ENCODE results near the gene ADAT2. TPM values are rescaled to one million over a fixed set of nuclear protein-coding genes. Genes with fewer than 3 reads are reported as not detected.

ADAT2 gene
- total RNA-seq, 5 donors from 2014 or later (not counting 1 experiment from before 2014, with no cell fraction given), result 15.8 to 22.8 (median 19.3) TPM

DNA sequence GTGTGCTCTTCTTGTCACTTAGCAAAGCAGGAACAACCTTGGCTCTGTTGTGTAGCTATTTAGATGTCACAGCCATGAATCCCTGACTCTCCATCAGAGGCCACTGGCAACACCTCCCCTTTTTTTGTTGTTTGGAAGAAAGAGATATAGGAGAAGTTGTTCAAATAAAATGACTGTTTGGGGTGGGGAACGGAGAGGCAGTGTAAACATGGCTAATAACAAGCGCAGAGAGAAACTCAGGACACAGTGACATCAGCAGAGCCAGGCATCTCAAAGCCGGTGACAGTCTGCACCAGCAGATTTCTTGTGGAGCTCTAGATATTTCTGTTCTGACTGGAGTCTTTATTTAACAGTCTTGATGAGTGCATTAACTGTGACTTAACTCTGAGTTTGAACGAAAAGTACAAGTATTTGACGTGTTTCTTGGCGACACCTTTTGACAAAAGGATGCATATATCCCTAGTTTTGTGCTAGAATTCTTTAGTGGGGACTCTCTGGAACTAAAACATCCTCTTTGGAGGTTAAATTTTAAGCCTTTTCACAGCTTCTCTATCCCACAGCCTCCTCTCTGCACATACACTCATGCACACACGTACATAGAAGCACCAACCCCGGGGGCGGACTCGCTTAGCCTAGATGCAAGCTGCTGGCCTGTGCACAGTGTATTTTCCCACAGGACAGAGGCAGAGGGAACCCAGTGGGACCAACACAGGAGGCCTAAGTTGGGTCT, 53.8 kb downstream of the ADAT2 start:
- DNase-seq (peak in 2 of 35 experiments; percentile 5), ATAC-seq (replicated peaks in 1 of 4) (no peak)
- WGBS (ENCODE audit: insufficient coverage), result 76% methylated on average over 10 of the region's 10 CpGs
- POLR2A ChIA-PET, result interaction anchor here in 1 of 2 donors (1.4 kb wide), 1 partner anchor 21 kb away, joined by 4 read pairs; no protein-coding TSS in a partner anchor
- peaks cover 20 to 39% (median 25%) of the 10 kb centered on the region in 3 donors for H3K4me1 Mint-ChIP-seq
- H3K9me3 Mint-ChIP-seq, result no peaks in the 10 kb centered on the region
- no peaks in the 10 kb centered on the region for H3K36me3 Mint-ChIP-seq
- Histone ChIP-seq H3K27ac (ENCODE audit: low read length) (peak overlapping the region; percentile 52), H3K4me3 (ENCODE audit: control insufficient read depth in 1 of 2, extremely low read depth in 1 of 2, low read length in 1 of 2) (peak overlapping the region in 1 of 2 donors; percentile 4), H3K36me3 (ENCODE audit: control insufficient read depth in 2 of 2, extremely low read depth in 1 of 2, insufficient read depth in 1 of 2, low read length in 1 of 2) (no peaks in the 10 kb centered on the region), H3K9me3 (no peaks in the 10 kb centered on the region), H3K27me3 (replicated peaks in 1 of 2; ENCODE audit: control insufficient read depth in 2 of 2, extremely low read depth in 1 of 2, insufficient read depth in 2 of 2, low read length in 1 of 2) (no peaks in the 10 kb centered on the region), H3K4me1 (ENCODE audit: control insufficient read depth in 1 of 2, extremely low read depth in 1 of 2, insufficient read depth in 2 of 2, low read length in 2 of 2) (peaks cover 12 to 36% of the 10 kb centered on the region in 2 experiments)
- CTCF ChIA-PET, result interaction anchor here in 1 of 2 donors (0.6 to 1.2 kb wide), 4 partner anchors 9 to 830 kb away, joined by 3 to 4 read pairs (median 3); no protein-coding TSS in a partner anchor
- H3K27me3 Mint-ChIP-seq, result no peaks in the 10 kb centered on the region
- H3K27ac Mint-ChIP-seq, result no peak overlapping the region
- no peak overlapping the region for H3K4me3 Mint-ChIP-seq

DNA sequence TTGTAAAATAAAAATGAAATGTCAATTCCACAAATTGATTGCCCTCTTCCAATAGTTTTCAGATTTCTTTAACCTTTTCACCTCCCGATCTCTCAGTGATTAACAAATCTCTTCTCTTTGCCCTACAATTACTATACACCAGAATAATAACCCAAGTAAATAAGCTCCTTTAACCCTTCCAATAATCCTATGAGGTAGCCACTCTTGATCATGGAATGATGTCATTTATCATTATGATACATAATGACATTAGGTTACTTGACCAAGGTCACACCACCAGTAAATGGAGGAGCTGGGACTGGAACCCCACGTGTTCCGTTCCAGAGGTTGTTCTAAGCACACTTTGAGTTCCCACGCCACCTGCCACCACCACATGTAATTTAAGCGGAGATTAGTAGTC, 54.8 kb downstream of the ADAT2 start:
- CTCF ChIA-PET, result interaction anchor here in 1 of 2 donors (0.6 to 0.9 kb wide), 2 partner anchors 649 to 829 kb away, joined by 4 to 6 read pairs; no protein-coding TSS in a partner anchor
- H3K27ac Mint-ChIP-seq, result no peak overlapping the region

DNA sequence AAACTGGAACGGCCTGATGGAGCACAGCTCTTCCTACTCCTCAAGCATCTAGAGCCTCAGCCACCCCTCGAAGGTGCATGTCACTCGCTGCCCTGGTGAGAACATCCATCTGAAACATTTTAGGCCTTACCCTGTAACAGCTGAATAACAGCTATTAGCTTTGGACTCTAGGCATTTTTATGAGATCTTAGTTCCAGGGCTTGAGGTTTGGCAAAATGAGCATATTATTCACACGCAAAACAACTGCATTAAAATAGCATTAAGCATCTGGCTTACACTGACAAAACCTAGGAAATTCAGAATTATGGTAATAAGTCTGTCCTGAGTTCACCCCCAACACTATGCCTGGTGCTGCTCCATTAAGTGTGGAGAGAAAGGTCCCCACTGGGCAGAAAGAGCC, 56.1 kb downstream of the ADAT2 start:
- no peaks in the 10 kb centered on the region for H3K36me3 ChIP-seq (ENCODE audit: control insufficient read depth in 2 of 2, extremely low read depth in 1 of 2, insufficient read depth in 1 of 2, low read length in 1 of 2)
- H3K4me1 Mint-ChIP-seq, result peaks cover 0 to 18% (median 7%) of the 10 kb centered on the region in 3 donors
- WGBS (ENCODE audit: insufficient coverage), result 100% methylated on average over 1 of the region's 4 CpGs
- H3K27ac Mint-ChIP-seq, result no peak overlapping the region
- H3K4me3 Mint-ChIP-seq, result no peak overlapping the region
- POLR2A ChIA-PET, result no interaction called here
- peaks cover 0 to 22% of the 10 kb centered on the region in 2 experiments for H3K4me1 ChIP-seq (ENCODE audit: control insufficient read depth in 1 of 2, extremely low read depth in 1 of 2, insufficient read depth in 2 of 2, low read length in 2 of 2)
- DNase-seq (no peak), ATAC-seq (replicated peaks in 1 of 4) (no peak)
- no peaks in the 10 kb centered on the region for H3K9me3 Mint-ChIP-seq
- no peaks in the 10 kb centered on the region for H3K27me3 ChIP-seq (replicated peaks in 1 of 2; ENCODE audit: control insufficient read depth in 2 of 2, extremely low read depth in 1 of 2, insufficient read depth in 2 of 2, low read length in 1 of 2)
- no peaks in the 10 kb centered on the region for H3K36me3 Mint-ChIP-seq
- H3K9me3 ChIP-seq, result no peaks in the 10 kb centered on the region
- H3K27me3 Mint-ChIP-seq, result no peaks in the 10 kb centered on the region
- H3K27ac ChIP-seq (ENCODE audit: low read length), result no peak overlapping the region
- no peak overlapping the region for H3K4me3 ChIP-seq (ENCODE audit: control insufficient read depth in 1 of 2, extremely low read depth in 1 of 2, low read length in 1 of 2)
- CTCF ChIA-PET, result no interaction called here

More for the DNA sequence above, 54.8 kb downstream of the ADAT2 start:
- no peaks in the 10 kb centered on the region for H3K9me3 Mint-ChIP-seq
- Histone ChIP-seq H3K4me1 (ENCODE audit: control insufficient read depth in 1 of 2, extremely low read depth in 1 of 2, insufficient read depth in 2 of 2, low read length in 2 of 2) (peaks cover 4 to 29% of the 10 kb centered on the region in 2 experiments), H3K9me3 (no peaks in the 10 kb centered on the region), H3K27ac (ENCODE audit: low read length) (no peak overlapping the region), H3K36me3 (ENCODE audit: control insufficient read depth in 2 of 2, extremely low read depth in 1 of 2, insufficient read depth in 1 of 2, low read length in 1 of 2) (no peaks in the 10 kb centered on the region), H3K27me3 (replicated peaks in 1 of 2; ENCODE audit: control insufficient read depth in 2 of 2, extremely low read depth in 1 of 2, insufficient read depth in 2 of 2, low read length in 1 of 2) (no peaks in the 10 kb centered on the region), H3K4me3 (ENCODE audit: control insufficient read depth in 1 of 2, extremely low read depth in 1 of 2, low read length in 1 of 2) (no peak overlapping the region)
- POLR2A ChIA-PET, result no interaction called here
- H3K4me1 Mint-ChIP-seq, result peaks cover 10 to 31% (median 17%) of the 10 kb centered on the region in 3 donors
- DNase-seq (no peak), ATAC-seq (replicated peaks in 1 of 4) (no peak)
- no peaks in the 10 kb centered on the region for H3K36me3 Mint-ChIP-seq
- H3K4me3 Mint-ChIP-seq, result no peak overlapping the region
- 100% methylated on average over 2 of the region's 5 CpGs for WGBS (ENCODE audit: insufficient coverage)
- no peaks in the 10 kb centered on the region for H3K27me3 Mint-ChIP-seq

DNA sequence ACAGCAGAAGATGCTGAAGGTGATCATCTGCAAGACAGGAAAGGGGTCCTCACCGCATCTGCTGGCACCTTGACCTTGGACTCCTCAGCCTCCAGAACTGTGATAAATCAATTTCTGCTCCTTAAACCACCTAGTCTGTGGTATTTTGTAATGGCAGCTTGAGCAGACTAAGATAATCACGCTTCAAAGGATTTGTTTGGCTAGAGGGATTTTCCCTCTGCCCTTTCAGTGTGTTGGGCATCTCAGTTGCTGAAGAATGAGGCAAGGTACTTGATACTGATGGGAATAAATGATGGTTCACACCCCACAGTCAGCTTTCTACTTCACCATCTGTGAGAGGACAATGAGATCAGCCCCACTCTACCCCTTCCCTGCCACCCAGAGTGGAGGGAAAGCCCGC, 60.2 kb downstream of the ADAT2 start:
- H3K27ac Mint-ChIP-seq, result no peak overlapping the region
- WGBS (ENCODE audit: insufficient coverage), result 70% methylated on average over 1 of the region's 3 CpGs
- no peaks in the 10 kb centered on the region for H3K9me3 Mint-ChIP-seq
- no peaks in the 10 kb centered on the region for H3K36me3 Mint-ChIP-seq
- Histone ChIP-seq H3K27me3 (replicated peaks in 1 of 2; ENCODE audit: control insufficient read depth in 2 of 2, extremely low read depth in 1 of 2, insufficient read depth in 2 of 2, low read length in 1 of 2) (no peaks in the 10 kb centered on the region), H3K9me3 (no peaks in the 10 kb centered on the region), H3K36me3 (ENCODE audit: control insufficient read depth in 2 of 2, extremely low read depth in 1 of 2, insufficient read depth in 1 of 2, low read length in 1 of 2) (no peaks in the 10 kb centered on the region), H3K27ac (ENCODE audit: low read length) (no peak overlapping the region), H3K4me3 (ENCODE audit: control insufficient read depth in 1 of 2, extremely low read depth in 1 of 2, low read length in 1 of 2) (no peak overlapping the region), H3K4me1 (ENCODE audit: control insufficient read depth in 1 of 2, extremely low read depth in 1 of 2, insufficient read depth in 2 of 2, low read length in 2 of 2) (no peaks in the 10 kb centered on the region)
- no peaks in the 10 kb centered on the region for H3K27me3 Mint-ChIP-seq
- ChIA-PET CTCF (no interaction called here), POLR2A (no interaction called here)
- no peak for DNase-seq
- H3K4me1 Mint-ChIP-seq, result no peaks in the 10 kb centered on the region
- no peak overlapping the region for H3K4me3 Mint-ChIP-seq
- ATAC-seq (replicated peaks in 1 of 4), result no peak

DNA sequence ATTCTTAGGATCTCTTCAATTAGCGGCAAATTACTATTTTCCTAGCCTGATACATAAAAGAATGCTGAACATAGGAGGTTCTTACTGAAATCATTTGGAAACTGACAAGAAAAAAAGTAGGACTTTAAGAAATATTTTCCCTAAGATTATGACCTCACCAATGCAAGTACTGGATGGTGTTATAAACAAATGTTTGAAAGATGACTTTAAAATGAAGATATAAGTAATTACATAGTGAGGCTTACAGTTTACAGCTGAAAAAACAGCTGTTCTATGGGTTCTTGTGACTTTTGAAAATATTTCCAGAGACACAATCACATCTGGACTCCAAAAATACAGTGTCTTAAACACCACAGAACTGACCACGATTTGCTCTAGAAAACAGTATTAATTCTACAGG, 64.9 kb downstream of the ADAT2 start:
- Mint-ChIP-seq H3K4me1 (no peaks in the 10 kb centered on the region), H3K27me3 (peaks cover 2% of the 10 kb centered on the region in 2 donors), H3K9me3 (peaks cover 0 to 2% (median 0%) of the 10 kb centered on the region in 3 donors), H3K27ac (no peak overlapping the region), H3K36me3 (no peaks in the 10 kb centered on the region), H3K4me3 (no peak overlapping the region)
- Histone ChIP-seq H3K27me3 (replicated peaks in 1 of 2; ENCODE audit: control insufficient read depth in 2 of 2, extremely low read depth in 1 of 2, insufficient read depth in 2 of 2, low read length in 1 of 2) (no peaks in the 10 kb centered on the region), H3K27ac (ENCODE audit: low read length) (no peak overlapping the region), H3K4me1 (ENCODE audit: control insufficient read depth in 1 of 2, extremely low read depth in 1 of 2, insufficient read depth in 2 of 2, low read length in 2 of 2) (no peaks in the 10 kb centered on the region), H3K36me3 (ENCODE audit: control insufficient read depth in 2 of 2, extremely low read depth in 1 of 2, insufficient read depth in 1 of 2, low read length in 1 of 2) (no peaks in the 10 kb centered on the region), H3K4me3 (ENCODE audit: control insufficient read depth in 1 of 2, extremely low read depth in 1 of 2, low read length in 1 of 2) (no peak overlapping the region), H3K9me3 (no peaks in the 10 kb centered on the region)
- no peak for DNase-seq
- ATAC-seq (replicated peaks in 1 of 4), result no peak
- no CpG with 5 or more reads among the region's 2 CpGs for WGBS (ENCODE audit: insufficient coverage)
- ChIA-PET POLR2A (interaction anchor here in 1 of 2 donors (0.6 kb wide), 1 partner anchor 104 kb away, joined by 5 read pairs; no protein-coding TSS in a partner anchor), CTCF (interaction anchor here (0.6 to 1.3 kb wide), 3 partner anchors 13 to 159 kb away, joined by 3 read pairs; no protein-coding TSS in a partner anchor)

DNA sequence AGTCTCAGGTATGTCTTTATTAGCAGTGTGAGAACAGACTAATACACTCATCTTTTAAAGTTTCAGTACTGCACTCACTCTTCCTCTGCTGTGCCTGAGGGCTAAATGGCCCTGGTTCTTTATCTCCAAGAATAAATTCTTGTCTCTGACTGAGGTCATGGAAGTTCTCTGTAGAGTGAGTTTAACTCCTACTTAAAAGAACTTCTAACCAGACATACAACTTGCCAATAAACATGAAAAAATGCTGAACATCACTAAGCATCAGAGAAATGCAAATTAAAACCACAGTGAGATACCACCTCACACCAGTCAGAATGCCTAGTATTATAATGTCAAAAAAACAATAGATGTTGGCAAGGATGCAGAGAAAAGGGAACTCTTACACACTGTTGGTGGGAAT, 73.6 kb downstream of the ADAT2 start:
- ChIA-PET CTCF (no interaction called here), POLR2A (no interaction called here)
- H3K4me1 Mint-ChIP-seq, result no peaks in the 10 kb centered on the region
- ATAC-seq (replicated peaks in 1 of 4) (no peak), DNase-seq (no peak)
- no peak overlapping the region for H3K27ac ChIP-seq (ENCODE audit: low read length)
- H3K27me3 ChIP-seq (replicated peaks in 1 of 2; ENCODE audit: control insufficient read depth in 2 of 2, extremely low read depth in 1 of 2, insufficient read depth in 2 of 2, low read length in 1 of 2), result no peaks in the 10 kb centered on the region
- no peak overlapping the region for H3K4me3 Mint-ChIP-seq
- H3K27ac Mint-ChIP-seq, result no peak overlapping the region
- no peaks in the 10 kb centered on the region for H3K9me3 ChIP-seq
- no peaks in the 10 kb centered on the region for H3K36me3 Mint-ChIP-seq
- peaks cover 11 to 25% of the 10 kb centered on the region in 2 donors for H3K27me3 Mint-ChIP-seq
- H3K9me3 Mint-ChIP-seq, result peaks cover 3 to 10% (median 3%) of the 10 kb centered on the region in 3 donors
- H3K36me3 ChIP-seq (ENCODE audit: control insufficient read depth in 2 of 2, extremely low read depth in 1 of 2, insufficient read depth in 1 of 2, low read length in 1 of 2), result no peaks in the 10 kb centered on the region
- H3K4me3 ChIP-seq (ENCODE audit: control insufficient read depth in 1 of 2, extremely low read depth in 1 of 2, low read length in 1 of 2), result no peak overlapping the region
- no peaks in the 10 kb centered on the region for H3K4me1 ChIP-seq (ENCODE audit: control insufficient read depth in 1 of 2, extremely low read depth in 1 of 2, insufficient read depth in 2 of 2, low read length in 2 of 2)
